NT2/D1 (cell line): Measurements from ENCODE around the gene ITPRIPL2.

ENCODE experiments used
- SUZ12 ChIP-seq: IDR thresholded peaks from 2 replicates; pipeline ENCODE4 v1.6.1; 2011; ENCODE audit not compliant: insufficient read length, insufficient read depth; ENCODE audit errors: extremely low read depth
- YY1 ChIP-seq: IDR thresholded peaks from 2 replicates; pipeline ENCODE4 v1.6.1; 2011; ENCODE audit not compliant: insufficient read length, insufficient read depth
- ZNF274 ChIP-seq: IDR thresholded peaks from 2 replicates; pipeline ENCODE4 v1.6.1; 2011; ENCODE audit warnings: mild to moderate bottlenecking, low read depth, low read length

- no peak for TF ChIP-seq YY1
- no peak for TF ChIP-seq SUZ12
- no peak for TF ChIP-seq ZNF274
These were observed 29.6 kb upstream of the ITPRIPL2 start for GRCh38 chr16:19084139-19084538.
